Thoracic aorta endothelial cell (primary cell): Measurements from ENCODE around the gene SKIC2. TPM values are rescaled to one million over a fixed set of nuclear protein-coding genes. Genes with fewer than 3 reads are reported as not detected.

Source experiments
- small RNA-seq: library from RNA; depleted of rRNA; stranded (forward); fragments of <200 nt; gene quantifications from one replicate; pipeline ENCODE3, GENCODE V24; 2012
- total RNA-seq: library from RNA; depleted of rRNA; stranded (reverse); fragments of >200 nt; gene quantifications from 2 replicates; pipeline ENCODE4 v1.2.3, GENCODE V29; 2012

The SKIC2 gene
- 38.3 and 43.7 TPM in 2 replicates for total RNA-seq

GRCh38 chr6:31958741-31959739, at the start of gene SKIC2, which contains the start of gene NELFE:
Gene SKIC2 (plus strand): TSS chr6:31959175. CDS start chr6:31959193, 18 bp downstream.
Gene NELFE (minus strand): TSS chr6:31958971. CDS start chr6:31958446, 525 bp downstream.

GRCh38 chr6:31927242-31927862, 31.6 kb upstream of the SKIC2 start, which contains the start of gene C2:
Gene C2 (plus strand): TSS chr6:31927717. CDS start chr6:31927753, 36 bp downstream.

DNA sequence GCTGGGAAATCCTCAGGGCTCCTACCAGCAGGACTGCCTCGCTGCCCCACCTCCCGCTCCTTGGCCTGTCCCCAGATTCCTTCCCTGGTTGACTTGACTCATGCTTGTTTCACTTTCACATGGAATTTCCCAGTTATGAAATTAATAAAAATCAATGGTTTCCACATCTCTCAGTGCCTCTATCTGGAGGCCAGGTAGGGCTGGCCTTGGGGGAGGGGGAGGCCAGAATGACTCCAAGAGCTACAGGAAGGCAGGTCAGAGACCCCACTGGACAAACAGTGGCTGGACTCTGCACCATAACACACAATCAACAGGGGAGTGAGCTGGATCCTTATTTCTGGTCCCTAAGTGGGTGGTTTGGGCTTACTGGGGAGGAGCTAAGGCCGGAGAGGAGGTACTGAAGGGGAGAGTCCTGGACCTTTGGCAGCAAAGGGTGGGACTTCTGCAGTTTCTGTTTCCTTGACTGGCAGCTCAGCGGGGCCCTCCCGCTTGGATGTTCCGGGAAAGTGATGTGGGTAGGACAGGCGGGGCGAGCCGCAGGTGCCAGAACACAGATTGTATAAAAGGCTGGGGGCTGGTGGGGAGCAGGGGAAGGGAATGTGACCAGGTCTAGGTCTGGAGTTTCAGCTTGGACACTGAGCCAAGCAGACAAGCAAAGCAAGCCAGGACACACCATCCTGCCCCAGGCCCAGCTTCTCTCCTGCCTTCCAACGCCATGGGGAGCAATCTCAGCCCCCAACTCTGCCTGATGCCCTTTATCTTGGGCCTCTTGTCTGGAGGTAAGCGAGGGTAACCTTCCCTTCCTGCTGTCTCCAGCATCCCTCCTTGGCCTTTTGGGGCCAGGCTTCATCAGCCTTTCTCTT, 13.2 kb upstream of the SKIC2 start, which contains the start of gene CFB:
Gene CFB (plus strand): TSS at position 589 of the 863 bp plus-strand sequence. CDS start 127 bp downstream, at position 716.

GRCh38 chr6:31971993-31972708, 13.2 kb downstream of the SKIC2 start, which contains the start of gene DXO:
Gene DXO (minus strand): TSS chr6:31972138. CDS start chr6:31971675, 463 bp downstream.

DNA sequence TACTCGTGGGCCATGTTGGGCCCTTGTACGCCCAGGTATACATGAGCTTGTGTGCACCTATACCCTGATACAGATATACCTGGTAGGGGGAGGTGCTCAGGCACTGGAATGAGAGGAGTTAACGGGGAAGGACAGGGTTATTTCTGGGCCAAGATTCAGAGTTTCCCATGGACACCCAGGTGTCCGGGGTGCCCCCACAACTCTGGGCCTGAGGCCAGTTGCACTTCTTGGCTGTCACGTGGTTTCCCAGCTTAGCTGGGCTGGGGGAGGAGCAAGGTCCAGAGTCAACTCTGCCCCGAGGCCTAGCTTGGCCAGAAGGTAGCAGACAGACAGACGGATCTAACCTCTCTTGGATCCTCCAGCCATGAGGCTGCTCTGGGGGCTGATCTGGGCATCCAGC, 22.8 kb downstream of the SKIC2 start, which contains the start of gene C4A:
Gene C4A (plus strand): TSS at position 314 of the 400 bp plus-strand sequence. CDS start 51 bp downstream, at position 365.

DNA sequence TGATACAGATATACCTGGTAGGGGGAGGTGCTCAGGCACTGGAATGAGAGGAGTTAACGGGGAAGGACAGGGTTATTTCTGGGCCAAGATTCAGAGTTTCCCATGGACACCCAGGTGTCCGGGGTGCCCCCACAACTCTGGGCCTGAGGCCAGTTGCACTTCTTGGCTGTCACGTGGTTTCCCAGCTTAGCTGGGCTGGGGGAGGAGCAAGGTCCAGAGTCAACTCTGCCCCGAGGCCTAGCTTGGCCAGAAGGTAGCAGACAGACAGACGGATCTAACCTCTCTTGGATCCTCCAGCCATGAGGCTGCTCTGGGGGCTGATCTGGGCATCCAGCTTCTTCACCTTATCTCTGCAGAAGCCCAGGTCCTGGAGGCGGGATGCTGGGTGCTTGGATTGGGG, 55.6 kb downstream of the SKIC2 start, which contains the start of gene C4B:
Gene C4B (plus strand): TSS at position 249 of the 400 bp plus-strand sequence. CDS start 51 bp downstream, at position 300.

Small RNA genes lying within 50 kb of the gene (small RNA-seq; reads per million reads assigned to genes)
- not detected for gene AL645922.1

Other genes starting within 250 kb of the SKIC2 start
- not detected in 2 replicates for gene LY6G6D, start 243.8 kb upstream of the SKIC2 start, total RNA-seq
- not detected in 2 replicates for gene LY6G6C, start 237.4 kb upstream of the SKIC2 start, total RNA-seq
- gene MPIG6B, start 235.8 kb upstream of the SKIC2 start, total RNA-seq, result not detected in 2 replicates
- gene DDAH2, start 229.9 kb upstream of the SKIC2 start, total RNA-seq, result 35.2 and 44.4 TPM in 2 replicates
- gene CLIC1, start 222.6 kb upstream of the SKIC2 start, total RNA-seq, result 650 and 798 TPM in 2 replicates
- gene MSH5, start 219.2 kb upstream of the SKIC2 start, total RNA-seq, result 18.6 and 30.9 TPM in 2 replicates
- gene SAPCD1, start 196.5 kb upstream of the SKIC2 start, total RNA-seq, result 0.66 and 1.6 TPM in 2 replicates
- gene VWA7, start 181.8 kb upstream of the SKIC2 start, total RNA-seq, result 0.27 and 0.29 TPM in 2 replicates
- 80.2 and 96.9 TPM in 2 replicates for gene VARS1, start 163.4 kb upstream of the SKIC2 start, total RNA-seq
- gene LSM2, start 152.2 kb upstream of the SKIC2 start, total RNA-seq, result 51.3 and 55.1 TPM in 2 replicates
- 0.40 and 0.57 TPM in 2 replicates for gene HSPA1L, start 143.9 kb upstream of the SKIC2 start, total RNA-seq
- 35.1 and 75.0 TPM in 2 replicates for gene HSPA1A, start 143.6 kb upstream of the SKIC2 start, total RNA-seq
- 26.1 and 97.3 TPM in 2 replicates for gene HSPA1B, start 131.4 kb upstream of the SKIC2 start, total RNA-seq
- 43.5 and 45.3 TPM in 2 replicates for gene NEU1, start 96.4 kb upstream of the SKIC2 start, total RNA-seq
- 0.13 and 0.65 TPM in 2 replicates for gene SLC44A4, start 80.2 kb upstream of the SKIC2 start, total RNA-seq
- gene EHMT2, start 61.5 kb upstream of the SKIC2 start, total RNA-seq, result 34.0 and 40.5 TPM in 2 replicates
- gene ZBTB12, start 57.1 kb upstream of the SKIC2 start, total RNA-seq, result 1.1 and 1.3 TPM in 2 replicates
- not detected in 2 replicates for gene C2, start 31.5 kb upstream of the SKIC2 start, total RNA-seq
- gene CFB, start 13.1 kb upstream of the SKIC2 start, total RNA-seq, result 1.3 TPM in 2 replicates
- 99.7 and 101 TPM in 2 replicates for gene NELFE, start 204 bp upstream of the SKIC2 start, total RNA-seq
- 13.2 and 14.2 TPM in 2 replicates for gene DXO, start 13.0 kb downstream of the SKIC2 start, total RNA-seq
- 0.86 and 1.6 TPM in 2 replicates for gene C4A, start 22.9 kb downstream of the SKIC2 start, total RNA-seq
- 0.43 and 1.9 TPM in 2 replicates for gene C4B, start 55.6 kb downstream of the SKIC2 start, total RNA-seq
- not detected in 2 replicates for gene CYP21A2, start 79.2 kb downstream of the SKIC2 start, total RNA-seq
- gene TNXB, start 150.2 kb downstream of the SKIC2 start, total RNA-seq, result 0.13 and 2.1 TPM in 2 replicates
- gene ATF6B, start 169.1 kb downstream of the SKIC2 start, total RNA-seq, result 33.1 and 38.4 TPM in 2 replicates
- 5.2 and 6.7 TPM in 2 replicates for gene FKBPL, start 171.1 kb downstream of the SKIC2 start, total RNA-seq
- gene PRRT1, start 192.8 kb downstream of the SKIC2 start, total RNA-seq, result 0.14 TPM in 1 of 2 replicates, not detected in the other
- gene PPT2, start 195.0 kb downstream of the SKIC2 start, total RNA-seq, result 32.7 and 42.2 TPM in 2 replicates
- gene EGFL8, start 205.4 kb downstream of the SKIC2 start, total RNA-seq, result 1.1 and 1.2 TPM in 2 replicates
- gene AGPAT1, start 216.9 kb downstream of the SKIC2 start, total RNA-seq, result 17.3 and 24.0 TPM in 2 replicates
- 28.9 and 42.6 TPM in 2 replicates for gene RNF5, start 219.2 kb downstream of the SKIC2 start, total RNA-seq
- gene AGER, start 225.1 kb downstream of the SKIC2 start, total RNA-seq, result 0.27 and 0.36 TPM in 2 replicates
- gene PBX2, start 231.0 kb downstream of the SKIC2 start, total RNA-seq, result 41.5 and 43.2 TPM in 2 replicates
- 7.6 and 11.6 TPM in 2 replicates for gene GPSM3, start 233.5 kb downstream of the SKIC2 start, total RNA-seq